AG09319 (cell line): ENCODE results near the gene FAXDC2.
A peak's percentile ranks its signal among the peaks of the same experiment; 100 is the strongest.

Experiments used
- DNase-seq: peaks from one replicate; pipeline ENCODE4 v3.0.0-alpha.2; 2010; ENCODE audit warnings: low read depth; ENCODE audit errors: extremely low read depth
- TF ChIP-seq, protein P1 (sequence below): IDR thresholded peaks from 2 replicates; pipeline ENCODE4 v1.5.1; 2011; ENCODE audit warnings: low read depth, mild to moderate bottlenecking, inconsistent platforms, low read length, moderate library complexity

Gene FAXDC2

GRCh38 chr5:154817815-154818214 is 32.6 kb downstream of the FAXDC2 start:
- DNase-seq: no peak
- TF ChIP-seq, protein P1, sequence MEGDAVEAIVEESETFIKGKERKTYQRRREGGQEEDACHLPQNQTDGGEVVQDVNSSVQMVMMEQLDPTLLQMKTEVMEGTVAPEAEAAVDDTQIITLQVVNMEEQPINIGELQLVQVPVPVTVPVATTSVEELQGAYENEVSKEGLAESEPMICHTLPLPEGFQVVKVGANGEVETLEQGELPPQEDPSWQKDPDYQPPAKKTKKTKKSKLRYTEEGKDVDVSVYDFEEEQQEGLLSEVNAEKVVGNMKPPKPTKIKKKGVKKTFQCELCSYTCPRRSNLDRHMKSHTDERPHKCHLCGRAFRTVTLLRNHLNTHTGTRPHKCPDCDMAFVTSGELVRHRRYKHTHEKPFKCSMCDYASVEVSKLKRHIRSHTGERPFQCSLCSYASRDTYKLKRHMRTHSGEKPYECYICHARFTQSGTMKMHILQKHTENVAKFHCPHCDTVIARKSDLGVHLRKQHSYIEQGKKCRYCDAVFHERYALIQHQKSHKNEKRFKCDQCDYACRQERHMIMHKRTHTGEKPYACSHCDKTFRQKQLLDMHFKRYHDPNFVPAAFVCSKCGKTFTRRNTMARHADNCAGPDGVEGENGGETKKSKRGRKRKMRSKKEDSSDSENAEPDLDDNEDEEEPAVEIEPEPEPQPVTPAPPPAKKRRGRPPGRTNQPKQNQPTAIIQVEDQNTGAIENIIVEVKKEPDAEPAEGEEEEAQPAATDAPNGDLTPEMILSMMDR: no peak

DNA sequence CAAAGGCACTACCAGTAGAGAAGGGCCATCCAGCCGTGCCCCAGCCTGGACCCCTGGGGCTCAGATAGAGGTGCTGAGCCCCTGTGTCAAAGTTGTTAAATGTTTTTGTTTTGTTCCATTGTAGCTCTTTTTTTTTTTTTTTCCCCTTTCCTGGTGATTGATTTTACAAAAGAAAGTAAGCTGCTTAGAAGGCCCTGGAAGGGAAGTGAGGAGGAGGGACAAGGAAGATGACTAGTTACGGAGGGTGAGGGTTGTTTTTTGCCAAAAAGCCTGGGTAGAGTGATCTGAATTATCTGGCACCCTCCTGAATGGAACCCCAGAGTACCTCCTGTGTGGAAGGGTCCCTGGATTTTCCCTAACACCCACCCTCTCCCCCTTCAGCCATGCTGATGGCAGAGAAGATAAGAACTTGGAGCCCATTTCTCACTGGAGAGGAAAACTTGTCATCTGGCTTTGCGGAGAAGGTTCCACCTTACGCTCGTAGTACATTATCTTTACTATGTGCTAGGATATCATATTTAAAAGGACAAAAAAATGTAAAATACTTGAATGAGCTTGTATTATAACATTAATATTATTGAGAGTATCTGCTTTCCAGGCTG is 33.4 kb downstream of the FAXDC2 start:
- TF ChIP-seq, protein P1: no peak
- no peak for DNase-seq

DNA sequence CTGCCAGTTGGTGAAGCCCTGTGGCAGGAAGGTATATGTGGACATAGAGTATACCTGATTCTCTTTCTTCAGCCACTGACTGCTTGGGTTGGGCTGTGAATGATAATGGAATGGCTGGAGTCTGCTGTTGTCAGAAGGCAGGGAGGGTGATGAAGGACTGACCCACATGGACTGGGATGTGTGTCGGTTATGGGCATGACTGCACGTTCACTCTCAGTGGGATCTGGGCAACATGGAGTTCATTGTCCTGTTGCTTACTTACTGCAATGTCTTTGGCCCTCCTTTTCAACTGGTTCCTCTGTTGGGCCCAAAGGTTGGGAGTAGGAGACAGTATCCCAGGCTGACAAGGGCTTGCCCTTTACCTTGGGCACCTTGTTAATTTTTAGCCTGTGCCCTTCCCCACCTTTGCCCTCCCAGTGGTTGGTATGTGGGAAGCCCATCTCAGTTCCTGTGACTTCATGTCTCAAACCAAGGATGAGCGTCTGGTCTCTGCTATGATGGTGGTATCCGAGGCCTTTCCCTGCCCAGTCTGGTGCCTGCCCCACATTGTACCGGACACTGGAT is 34.6 kb downstream of the FAXDC2 start:
- DNase-seq: no peak
- TF ChIP-seq, protein P1: no peak

- no peak for DNase-seq
Observed at GRCh38 chr5:154815025-154815424, 35.4 kb downstream of the FAXDC2 start.

DNA sequence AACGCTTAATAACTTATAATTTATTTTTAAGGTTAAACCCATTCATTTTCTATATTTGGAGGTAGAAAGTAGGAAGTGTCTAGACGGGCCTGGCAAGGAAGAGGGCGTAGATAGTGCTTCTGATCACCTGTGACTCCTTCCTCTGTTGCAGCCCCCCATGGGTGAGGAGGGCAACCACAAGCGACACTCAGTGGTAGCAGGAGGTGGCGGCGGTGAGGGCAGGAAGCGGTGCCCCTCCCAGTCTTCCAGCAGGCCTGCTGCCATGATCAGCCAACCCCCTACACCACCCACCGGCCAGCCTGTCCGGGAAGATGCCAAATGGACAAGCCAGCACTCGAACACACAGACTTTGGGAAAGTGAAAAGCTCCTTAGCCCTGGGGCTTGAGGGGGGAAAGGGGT is 36.7 kb downstream of the FAXDC2 start:
- TF ChIP-seq, protein P1: no peak
- DNase-seq: no peak

More at GRCh38 chr5:154815025-154815424, 35.4 kb downstream of the FAXDC2 start:
- TF ChIP-seq, protein P1: no peak

DNA sequence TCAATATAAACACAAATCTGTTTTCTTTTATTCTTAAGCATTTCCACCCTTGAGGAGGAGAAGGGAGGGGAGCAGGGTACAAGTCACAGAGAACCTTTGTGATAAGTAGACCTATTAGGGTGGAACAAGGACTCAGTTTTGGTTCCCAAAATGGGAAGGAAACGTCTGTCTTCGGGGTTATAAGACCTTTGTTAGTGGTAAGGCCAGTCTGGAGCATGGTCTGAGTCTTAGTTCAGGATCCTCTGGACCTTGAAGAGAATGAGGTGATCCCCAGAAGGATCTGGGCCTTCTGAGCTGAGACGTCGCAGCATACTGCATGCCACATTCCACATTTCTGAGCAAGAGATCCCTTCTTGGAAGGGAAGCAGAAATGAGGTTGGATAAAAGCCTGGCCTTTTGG is 37.2 kb downstream of the FAXDC2 start:
- no peak for DNase-seq
- TF ChIP-seq, protein P1: no peak

- DNase-seq: peak; percentile 38
- TF ChIP-seq, protein P1: peak; percentile 94
Observed at GRCh38 chr5:154811653-154812465, 38.5 kb downstream of the FAXDC2 start.
